HUES6 (cell line): ENCODE results near the gene ASH1L.
A peak's percentile ranks its signal among the peaks of the same experiment; 100 is the strongest.
"Not testable (repeated sequence)": the region's sequence is repeated elsewhere in the genome, so short reads cannot be mapped to it uniquely, and the experiment has no call there.

ENCODE experiments used
- H3K27ac ChIP-seq: 2 replicates; pipeline ENCODE4 v1.7.0; 2013; ENCODE audit warnings: low read depth, mild to moderate bottlenecking, low read length, inconsistent platforms
- H3K27me3 ChIP-seq: 2 replicates; pipeline ENCODE4 v1.6.1; 2013; ENCODE audit warnings: low read length; ENCODE audit not compliant: control insufficient read depth, insufficient read depth
- H3K36me3 ChIP-seq: 2 replicates; pipeline ENCODE4 v1.6.1; 2013; ENCODE audit warnings: low read length; ENCODE audit not compliant: control insufficient read depth, insufficient read depth
- H3K4me1 ChIP-seq: 2 replicates; pipeline ENCODE4 v1.6.1; 2013; ENCODE audit warnings: low read length; ENCODE audit not compliant: control insufficient read depth, insufficient read depth
- H3K4me3 ChIP-seq: 2 replicates; pipeline ENCODE4 v1.5.1; 2013; ENCODE audit warnings: low read depth, low read length
- H3K9ac ChIP-seq: one replicate; pipeline ENCODE4 v1.6.1; 2013; ENCODE audit warnings: mild to moderate bottlenecking, low read length
- H3K9me3 ChIP-seq: 2 replicates; pipeline ENCODE4 v1.6.1; 2013; ENCODE audit warnings: low read depth, low read length; ENCODE audit not compliant: control insufficient read depth, insufficient read depth

The ASH1L gene

GRCh38 chr1:155591770-155592169, 29.2 kb upstream of the ASH1L start:
- Histone ChIP-seq H3K27me3 (no peaks in the 10 kb centered on the region), H3K9me3 (no peaks in the 10 kb centered on the region), H3K4me3 (no peak overlapping the region), H3K9ac (no peak overlapping the region), H3K4me1 (peaks cover 3% of the 10 kb centered on the region; the same call in 1 of the 2 replicates), H3K36me3 (no peaks in the 10 kb centered on the region), H3K27ac (no peak overlapping the region)

GRCh38 chr1:155590516-155591247, 28.1 kb upstream of the ASH1L start:
- not testable (repeated sequence) for H3K4me3 ChIP-seq, H3K36me3 ChIP-seq, H3K27ac ChIP-seq, H3K4me1 ChIP-seq, H3K27me3 ChIP-seq, H3K9me3 ChIP-seq, H3K9ac ChIP-seq

DNA sequence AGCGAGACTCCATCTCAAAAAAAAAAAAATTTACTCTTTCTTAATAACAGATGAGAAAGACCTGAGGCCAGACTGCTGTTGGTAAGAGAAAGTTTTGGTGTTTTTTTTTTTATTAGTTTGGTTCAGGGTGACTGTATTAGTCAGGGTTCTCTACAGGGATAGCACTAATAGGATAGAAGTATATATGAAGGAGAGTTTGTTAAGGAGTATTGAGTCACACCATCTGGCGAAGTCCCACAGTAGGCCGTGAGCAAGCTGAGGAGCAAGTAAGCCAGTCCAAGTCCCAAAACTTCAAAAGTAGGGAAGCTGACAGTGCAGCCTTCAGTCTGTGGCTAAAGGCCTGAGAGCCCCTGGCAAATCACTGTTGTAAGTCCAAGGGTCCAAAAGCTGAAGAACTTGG, 26.7 kb upstream of the ASH1L start:
- H3K27ac ChIP-seq, H3K36me3 ChIP-seq, H3K9ac ChIP-seq, H3K9me3 ChIP-seq, H3K27me3 ChIP-seq, H3K4me1 ChIP-seq, H3K4me3 ChIP-seq: not testable (repeated sequence)

DNA sequence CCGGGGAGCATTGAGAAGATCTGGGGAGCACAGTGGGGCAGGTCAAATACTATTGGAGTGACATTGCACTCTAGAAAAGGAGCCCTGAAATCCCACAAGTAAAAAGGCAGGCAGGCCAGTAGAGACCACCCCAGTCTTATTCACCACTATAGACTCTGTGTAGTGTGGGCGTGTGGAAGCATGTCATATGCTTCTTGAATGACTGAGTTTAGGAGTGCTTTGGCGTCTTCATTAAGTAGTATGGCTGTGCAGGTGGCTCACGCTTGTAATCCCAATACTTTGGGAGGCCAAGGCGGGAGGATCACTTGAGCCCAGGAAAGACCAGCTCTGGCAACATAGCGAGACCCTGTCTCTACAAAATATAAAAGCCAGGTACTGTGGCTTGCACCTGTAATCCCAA, 21.2 kb upstream of the ASH1L start:
- not testable (repeated sequence) for H3K9ac ChIP-seq, H3K9me3 ChIP-seq, H3K4me1 ChIP-seq, H3K27me3 ChIP-seq, H3K36me3 ChIP-seq, H3K27ac ChIP-seq, H3K4me3 ChIP-seq

- H3K36me3 ChIP-seq, H3K27me3 ChIP-seq, H3K9me3 ChIP-seq, H3K4me3 ChIP-seq, H3K9ac ChIP-seq, H3K4me1 ChIP-seq, H3K27ac ChIP-seq: not testable (repeated sequence)
Measured at GRCh38 chr1:155575608-155576007, 13.0 kb upstream of the ASH1L start.

- Histone ChIP-seq H3K9me3 (no peaks in the 10 kb centered on the region), H3K27me3 (no peaks in the 10 kb centered on the region), H3K36me3 (peaks cover 11% of the 10 kb centered on the region), H3K27ac (no peak overlapping the region), H3K9ac (no peak overlapping the region), H3K4me3 (no peak overlapping the region), H3K4me1 (no peaks in the 10 kb centered on the region)
Measured at GRCh38 chr1:155574077-155574476, 11.5 kb upstream of the ASH1L start.

DNA sequence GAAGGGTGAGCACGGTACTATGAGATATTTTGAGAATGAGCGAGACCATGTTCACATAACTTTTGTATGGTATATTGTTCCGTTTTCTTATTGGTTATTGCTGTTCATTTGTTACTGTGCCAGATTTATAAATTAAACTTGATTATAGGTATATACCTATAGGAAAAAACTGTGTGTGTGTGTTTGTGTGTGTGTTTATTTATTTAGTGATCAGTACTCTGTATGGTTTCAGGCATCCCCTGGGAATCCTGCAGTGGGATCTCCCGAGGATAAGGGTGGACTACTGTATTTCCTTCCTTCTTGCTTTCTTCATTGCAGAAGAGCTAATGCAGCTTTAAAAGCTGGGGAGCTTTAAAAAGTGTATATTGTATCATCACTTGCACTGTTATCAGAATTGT, 8.0 kb upstream of the ASH1L start:
- no peak overlapping the region for H3K4me3 ChIP-seq

DNA sequence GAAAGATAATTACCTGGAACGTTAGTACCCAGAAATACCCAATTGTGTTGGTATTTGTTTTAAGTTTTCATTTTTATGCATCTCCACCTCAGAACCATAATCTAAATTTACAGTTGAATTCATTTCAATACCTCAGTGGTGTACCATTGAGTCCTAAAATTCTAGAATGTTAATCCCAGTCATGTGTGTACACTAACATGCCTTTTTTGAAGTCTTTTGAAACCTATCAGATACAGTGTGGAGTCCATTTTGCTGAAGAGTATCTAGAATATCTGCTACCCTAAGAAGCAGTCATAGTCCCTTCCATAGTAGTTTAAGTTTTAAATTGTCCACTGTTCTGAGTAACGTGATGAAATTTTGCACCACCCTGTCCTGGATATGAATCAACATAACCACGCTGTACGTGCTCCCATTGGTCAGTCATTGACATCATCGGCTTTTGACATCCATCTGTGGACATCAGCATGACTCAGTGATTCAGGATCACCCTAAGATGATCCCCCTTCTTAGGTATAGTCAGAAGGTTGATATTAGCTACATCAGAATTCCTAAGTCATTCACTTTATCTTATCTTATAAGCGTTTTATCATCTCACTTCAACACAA, 7.5 kb upstream of the ASH1L start:
- Histone ChIP-seq H3K27me3 (no peaks in the 10 kb centered on the region), H3K9me3 (no peaks in the 10 kb centered on the region), H3K27ac (no peak overlapping the region), H3K4me3 (no peak overlapping the region), H3K4me1 (no peaks in the 10 kb centered on the region), H3K9ac (no peak overlapping the region), H3K36me3 (peaks cover 21% of the 10 kb centered on the region)

More for the DNA sequence above, 8.0 kb upstream of the ASH1L start:
- Histone ChIP-seq H3K4me1 (no peaks in the 10 kb centered on the region), H3K27me3 (no peaks in the 10 kb centered on the region), H3K9me3 (no peaks in the 10 kb centered on the region), H3K9ac (no peak overlapping the region), H3K27ac (no peak overlapping the region), H3K36me3 (peaks cover 19% of the 10 kb centered on the region)

GRCh38 chr1:155563377-155564022, 897 bp upstream of the ASH1L start:
- H3K9me3 ChIP-seq, H3K27me3 ChIP-seq, H3K4me1 ChIP-seq, H3K36me3 ChIP-seq: not testable (repeated sequence)
- Histone ChIP-seq H3K27ac (peak overlapping the region; percentile 98; the same call in 1 of the 2 replicates), H3K9ac (peak overlapping the region; percentile 97), H3K4me3 (peak overlapping the region; percentile 89)

DNA sequence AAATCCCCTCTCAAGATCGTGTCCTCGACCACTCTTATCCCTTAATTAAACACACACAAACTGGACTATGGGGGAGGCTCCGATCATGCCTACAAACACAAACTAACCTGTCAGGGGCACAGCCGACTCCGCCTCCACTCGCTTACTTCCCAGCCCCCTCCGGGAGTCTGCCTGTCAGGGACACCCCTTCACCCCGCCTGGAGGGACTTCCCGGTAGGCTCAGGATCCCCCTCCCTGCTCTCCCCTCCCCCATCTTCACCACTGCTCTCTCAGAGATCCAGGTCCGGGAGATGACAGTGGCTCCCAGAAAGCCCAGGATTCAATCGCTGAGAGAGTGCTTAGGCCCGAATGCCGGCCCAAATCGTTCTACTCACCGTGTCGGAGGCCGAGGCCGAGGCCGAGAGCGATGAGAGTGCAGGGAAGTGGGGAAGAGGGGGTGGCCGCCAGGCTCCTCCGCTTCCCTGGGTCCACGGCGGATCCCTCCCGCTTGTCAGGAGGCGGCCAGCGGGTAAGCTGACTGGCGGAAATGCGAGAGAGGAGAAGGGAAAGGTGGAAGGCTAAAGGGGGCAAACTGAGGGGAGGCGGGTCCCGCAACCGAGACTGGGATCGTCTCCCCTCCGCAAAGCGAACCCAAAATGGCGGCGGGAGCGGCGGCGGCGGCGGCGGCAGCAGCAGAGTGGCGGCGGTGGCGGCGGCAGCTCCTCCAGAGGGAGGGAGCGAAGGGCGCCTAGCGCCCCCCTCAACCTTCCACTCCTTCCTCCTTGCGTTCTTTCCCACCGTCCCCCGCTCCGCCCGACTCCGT, 623 bp downstream of the ASH1L start:
- H3K9me3 ChIP-seq, H3K27me3 ChIP-seq, H3K36me3 ChIP-seq, H3K4me1 ChIP-seq: not testable (repeated sequence)
- H3K27ac ChIP-seq = peak overlapping the region; percentile 98
- peak overlapping the region; percentile 89 for H3K4me3 ChIP-seq
- peak overlapping the region; percentile 98 for H3K9ac ChIP-seq

DNA sequence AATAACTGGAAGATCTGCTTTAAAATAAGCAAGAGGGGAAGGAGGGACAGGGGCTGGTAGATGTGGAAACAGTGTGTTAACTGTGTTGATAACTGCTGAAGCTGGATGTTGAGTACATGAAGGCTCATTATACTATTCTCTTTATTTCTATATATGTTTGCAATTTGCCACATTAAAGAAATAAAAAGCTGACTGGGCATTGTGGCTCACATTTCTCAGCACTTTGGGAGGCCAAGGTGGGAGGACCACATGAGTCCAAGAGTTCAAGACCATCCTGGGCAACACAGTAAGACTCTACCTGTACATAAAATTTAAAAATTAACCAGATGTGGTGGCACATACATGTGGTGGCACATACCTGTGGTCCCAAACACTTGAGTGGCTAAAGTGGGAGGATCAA, 6.7 kb downstream of the ASH1L start:
- Histone ChIP-seq H3K9me3 (no peaks in the 10 kb centered on the region), H3K27ac (no peak overlapping the region), H3K9ac (no peak overlapping the region), H3K27me3 (no peaks in the 10 kb centered on the region), H3K4me3 (no peak overlapping the region), H3K36me3 (peaks cover 11% of the 10 kb centered on the region; the same call in 1 of the 2 replicates), H3K4me1 (0 out of 2 replicates have a peak, but pooled peaks cover 3% of the 10 kb centered on the region)
